NOMO-1 treated with dmso at 0.1 percent for 144 hours (cell line): ENCODE data around the gene COA3.

Experiments
- DNase-seq: peaks from one replicate; lab custom pipeline; 2025; ENCODE audit not compliant: unreplicated experiment; lab: John Stamatoyannopoulos, UW

Gene COA3

DNA sequence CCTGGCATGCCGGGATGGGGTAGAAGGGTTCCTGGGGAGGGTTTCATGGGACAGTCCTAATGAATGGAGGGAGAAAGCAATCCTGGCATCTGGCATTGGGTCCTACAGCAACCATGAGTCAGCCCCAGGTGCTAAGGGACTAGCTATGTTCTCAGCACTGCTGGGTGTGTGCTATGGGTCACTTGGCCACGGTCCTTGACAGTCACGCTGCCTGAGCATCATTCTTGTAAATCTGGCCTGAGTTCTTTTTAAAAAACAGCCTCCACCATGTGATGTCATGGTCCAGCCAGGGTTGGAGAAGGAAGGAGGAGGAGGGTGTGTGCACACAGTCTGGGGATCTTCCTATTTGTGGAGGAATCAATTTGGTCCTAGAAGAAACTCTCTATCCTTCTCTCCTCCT is 43.7 kb downstream of the COA3 start:
- DNase-seq = no peak

GRCh38 chr17:42751628-42752027 is 46.9 kb downstream of the COA3 start:
- DNase-seq = no peak

DNA sequence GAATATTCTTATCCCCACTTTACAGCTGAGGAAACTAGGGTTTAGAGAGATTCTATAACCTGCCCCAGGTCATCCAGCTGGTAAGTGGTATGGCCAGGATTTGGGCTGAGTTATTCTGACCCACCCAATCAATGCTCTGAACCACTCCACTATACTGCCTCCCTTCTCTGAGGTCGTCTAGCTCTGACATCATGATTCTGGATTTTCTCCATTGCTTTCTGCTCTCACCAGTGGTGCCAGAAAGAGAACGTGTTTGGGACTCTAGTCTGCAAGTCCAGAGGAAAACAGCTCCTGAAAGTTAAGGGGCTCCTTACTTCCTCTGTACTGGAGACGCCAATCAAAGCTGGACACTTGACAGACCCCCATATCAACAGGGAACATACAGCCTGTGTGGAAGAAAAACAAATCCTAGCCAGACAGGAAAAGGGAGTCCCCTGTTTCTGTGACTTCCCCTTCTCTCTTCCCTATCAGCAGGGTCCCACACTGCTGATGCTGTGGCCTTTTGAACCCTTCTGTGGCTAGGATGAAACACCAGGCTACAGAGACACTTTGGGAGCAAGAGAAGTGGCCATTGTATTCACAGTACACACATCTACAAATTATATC is 47.7 kb downstream of the COA3 start:
- no peak for DNase-seq

DNA sequence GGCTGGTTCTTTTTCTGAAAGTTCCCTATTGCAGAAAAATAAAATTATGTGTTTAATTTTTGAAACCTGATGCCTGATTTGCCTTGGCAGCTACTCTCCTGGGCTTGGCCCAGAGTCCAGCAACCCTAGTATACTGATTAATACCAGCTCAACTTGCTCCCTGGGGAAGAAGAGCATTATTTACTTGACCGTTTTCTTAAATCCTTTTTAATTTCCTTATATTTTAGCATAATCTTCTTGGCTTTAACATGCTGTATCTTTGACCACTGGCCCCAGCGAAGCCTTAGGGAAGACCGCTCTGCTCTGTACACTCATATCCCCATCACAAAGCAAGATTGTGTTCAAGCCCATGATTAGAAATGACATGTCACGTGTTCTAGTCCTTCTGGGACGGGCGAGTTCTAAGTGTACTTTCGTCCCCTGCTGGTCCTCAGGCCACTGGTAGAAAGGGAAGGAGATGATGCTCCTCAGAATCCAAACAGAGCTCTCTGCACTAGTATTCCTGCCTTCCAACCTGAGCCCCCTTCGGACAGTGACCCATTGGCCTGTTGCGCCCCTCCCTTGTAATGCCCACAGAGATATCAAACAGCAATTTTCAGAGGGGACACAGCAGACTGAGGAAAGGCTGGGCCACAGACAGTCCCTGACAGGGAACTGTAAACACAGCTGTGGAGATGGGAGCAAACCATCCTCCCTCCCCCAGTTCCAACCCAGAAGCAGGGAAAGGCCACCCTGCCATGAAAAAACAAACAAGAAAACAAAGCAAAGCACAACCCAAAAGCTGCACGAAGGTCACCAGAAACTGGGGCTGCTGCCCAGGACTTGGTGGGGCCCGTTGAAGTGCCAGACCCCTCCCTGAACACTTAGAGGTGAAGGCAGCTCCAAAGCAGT is 49.4 kb downstream of the COA3 start:
- DNase-seq = no peak

GRCh38 chr17:42748202-42748907 is 50.1 kb downstream of the COA3 start:
- DNase-seq = no peak
